ENCODE measurements around the gene GTF3C5.

GTF3C5 gene

GRCh38 chr9:133009906-133010582 lies 20.8 kb upstream of the GTF3C5 start:
- no peak for TF ChIP-seq CTCF (conservative IDR thresholded peaks at IDR 0.05; ENCODE audit: low read length)
- no peak for TF ChIP-seq EZH2phosphoT487 (IDR thresholded peaks at IDR 0.05; ENCODE audit: borderline replicate concordance)
- Histone ChIP-seq H3K9me3 (ENCODE audit: insufficient read depth, low read depth, low read length) (no peaks in the 10 kb centered on the region), H3K4me1 (ENCODE audit: insufficient read depth, low read length, poor library complexity, severe bottlenecking) (peaks cover 18% of the 10 kb centered on the region), H3K79me2 (ENCODE audit: insufficient read depth, low read length) (no peaks in the 10 kb centered on the region), H2AFZ (ENCODE audit: low read length) (no peak overlapping the region), H3K9ac (ENCODE audit: low read depth, low read length, poor library complexity, severe bottlenecking) (no peak overlapping the region), H3K9me2 (replicated peaks; ENCODE audit: low read depth, low read length) (no peaks in the 10 kb centered on the region), H3K27me3 (ENCODE audit: insufficient read depth, low read length, poor library complexity, severe bottlenecking) (no peaks in the 10 kb centered on the region), H3K4me3 (ENCODE audit: low read length, poor library complexity, severe bottlenecking) (no peak overlapping the region), H3F3A (ENCODE audit: low read depth) (peaks cover 9% of the 10 kb centered on the region), H3K4me2 (ENCODE audit: low read depth, low read length, poor library complexity, severe bottlenecking) (no peak overlapping the region), H3K36me3 (ENCODE audit: insufficient read depth, low read length) (no peaks in the 10 kb centered on the region), H4K20me1 (ENCODE audit: insufficient read depth, low read length, poor library complexity, severe bottlenecking) (no peaks in the 10 kb centered on the region)

GRCh38 chr9:133014696-133015095 lies 16.1 kb upstream of the GTF3C5 start:
- no peaks in the 10 kb centered on the region for H3K27me3 ChIP-seq (ENCODE audit: insufficient read depth, low read length, poor library complexity, severe bottlenecking)
- no peaks in the 10 kb centered on the region for H3K9me2 ChIP-seq (replicated peaks; ENCODE audit: low read depth, low read length)
- no peaks in the 10 kb centered on the region for H3K79me2 ChIP-seq (ENCODE audit: insufficient read depth, low read length)
- TF ChIP-seq EZH2phosphoT487 (IDR thresholded peaks at IDR 0.05; ENCODE audit: borderline replicate concordance) = no peak
- no peak for TF ChIP-seq CTCF (conservative IDR thresholded peaks at IDR 0.05; ENCODE audit: low read length)
- H3K4me1 ChIP-seq (ENCODE audit: insufficient read depth, low read length, poor library complexity, severe bottlenecking) = no peaks in the 10 kb centered on the region
- no peaks in the 10 kb centered on the region for H3K36me3 ChIP-seq (ENCODE audit: insufficient read depth, low read length)
- H3K4me3 ChIP-seq (ENCODE audit: low read length, poor library complexity, severe bottlenecking) = no peak overlapping the region
- H2AFZ ChIP-seq (ENCODE audit: low read length) = no peak overlapping the region
- H3K9me3 ChIP-seq (ENCODE audit: insufficient read depth, low read depth, low read length) = no peaks in the 10 kb centered on the region
- H3K4me2 ChIP-seq (ENCODE audit: low read depth, low read length, poor library complexity, severe bottlenecking) = no peak overlapping the region
- no peaks in the 10 kb centered on the region for H4K20me1 ChIP-seq (ENCODE audit: insufficient read depth, low read length, poor library complexity, severe bottlenecking)
- no peak overlapping the region for H3K9ac ChIP-seq (ENCODE audit: low read depth, low read length, poor library complexity, severe bottlenecking)
- no peaks in the 10 kb centered on the region for H3F3A ChIP-seq (ENCODE audit: low read depth)

- H3K4me2 ChIP-seq (ENCODE audit: low read depth, low read length, poor library complexity, severe bottlenecking) = peak overlapping the region; percentile 58
Measured at GRCh38 chr9:133023117-133023890, 7.5 kb upstream of the GTF3C5 start.

More at GRCh38 chr9:133023117-133023890, 7.5 kb upstream of the GTF3C5 start:
- no peaks in the 10 kb centered on the region for H3K36me3 ChIP-seq (ENCODE audit: insufficient read depth, low read length)
- H3K79me2 ChIP-seq (ENCODE audit: insufficient read depth, low read length) = peaks cover 7% of the 10 kb centered on the region
- no peaks in the 10 kb centered on the region for H3K9me2 ChIP-seq (replicated peaks; ENCODE audit: low read depth, low read length)
- peak overlapping the region; percentile 61 for H3K4me3 ChIP-seq (ENCODE audit: low read length, poor library complexity, severe bottlenecking)
- no peaks in the 10 kb centered on the region for H3K9me3 ChIP-seq (ENCODE audit: insufficient read depth, low read depth, low read length)
- no peaks in the 10 kb centered on the region for H3F3A ChIP-seq (ENCODE audit: low read depth)
- H3K9ac ChIP-seq (ENCODE audit: low read depth, low read length, poor library complexity, severe bottlenecking) = peak overlapping the region; percentile 42
- peaks cover 23% of the 10 kb centered on the region for H3K4me1 ChIP-seq (ENCODE audit: insufficient read depth, low read length, poor library complexity, severe bottlenecking)
- H4K20me1 ChIP-seq (ENCODE audit: insufficient read depth, low read length, poor library complexity, severe bottlenecking) = no peaks in the 10 kb centered on the region
- H3K27me3 ChIP-seq (ENCODE audit: insufficient read depth, low read length, poor library complexity, severe bottlenecking) = no peaks in the 10 kb centered on the region
- TF ChIP-seq CTCF (conservative IDR thresholded peaks at IDR 0.05; ENCODE audit: low read length) = no peak
- TF ChIP-seq EZH2phosphoT487 (IDR thresholded peaks at IDR 0.05; ENCODE audit: borderline replicate concordance) = no peak
- no peak overlapping the region for H2AFZ ChIP-seq (ENCODE audit: low read length)

Measured in Loucy (cell line).